Keratinocyte (primary cell): ENCODE measurements around the gene INAFM2.

Experiments used
- CTCF ChIP-seq, 3 experiments: IDR thresholded peaks in 1 of 3; conservative IDR thresholded peaks in 1 of 3; optimal IDR thresholded peaks in 1 of 3; 2 replicates in 2 of 3; 3 replicates in 1 of 3; pipeline versions ENCODE3 to v1.5.1; 2011; ENCODE audit warnings: low read length in 3 of 3, mild to moderate bottlenecking in 3 of 3, moderate library complexity in 2 of 3, control low read depth in 1 of 3, inconsistent platforms in 1 of 3; ENCODE audit not compliant: insufficient read depth in 2 of 3; ENCODE audit errors: extremely low read depth in 1 of 3
- EZH2 ChIP-seq: IDR thresholded peaks from one replicate; pipeline ENCODE4 v1.6.1; 2012; ENCODE audit warnings: inconsistent platforms, mild to moderate bottlenecking, low read length, moderate library complexity

DNA sequence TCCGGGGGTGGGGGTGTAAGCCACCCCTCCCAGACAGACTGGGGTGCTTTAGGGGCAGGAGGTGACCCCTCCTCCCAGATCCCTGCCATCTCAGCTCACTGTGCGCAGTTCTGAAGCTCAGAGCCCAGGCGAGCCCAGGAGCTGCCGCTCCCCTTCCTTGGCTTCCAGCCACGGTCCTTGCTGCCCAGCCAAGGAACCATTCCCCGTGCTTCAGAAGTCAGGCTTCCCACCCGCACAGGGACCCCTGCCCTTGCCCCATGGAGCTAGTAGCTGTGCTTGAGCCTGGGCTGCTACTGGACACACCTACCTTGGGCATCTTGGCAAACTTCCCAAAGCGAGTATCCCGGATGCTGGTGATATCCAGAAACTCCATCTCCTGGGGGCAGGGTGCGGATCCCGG is 20.5 kb upstream of the INAFM2 start:
- TF ChIP-seq EZH2, result no peak
- no peak for TF ChIP-seq CTCF (optimal IDR thresholded peaks at IDR 0.05 in 1 of 3, IDR thresholded peaks at IDR 0.05 in 1 of 3, conservative IDR thresholded peaks at IDR 0.05 in 1 of 3; ENCODE audit: extremely low read depth in 1 of 3, insufficient read depth in 2 of 3, low read length in 3 of 3)
